NCI-H748 treated with DMSO at 0.1 percent for 48 hours (cell line): Measurements from ENCODE around the gene EMP2.

ENCODE experiments used
- DNase-seq: peaks from one replicate; lab custom pipeline; 2025; lab: John Stamatoyannopoulos, UW

The EMP2 gene

GRCh38 chr16:10610499-10611184 is 30.2 kb upstream of the EMP2 start:
- DNase-seq: no peak

- no peak for DNase-seq
Measured at GRCh38 chr16:10609402-10609774, 29.0 kb upstream of the EMP2 start.

DNA sequence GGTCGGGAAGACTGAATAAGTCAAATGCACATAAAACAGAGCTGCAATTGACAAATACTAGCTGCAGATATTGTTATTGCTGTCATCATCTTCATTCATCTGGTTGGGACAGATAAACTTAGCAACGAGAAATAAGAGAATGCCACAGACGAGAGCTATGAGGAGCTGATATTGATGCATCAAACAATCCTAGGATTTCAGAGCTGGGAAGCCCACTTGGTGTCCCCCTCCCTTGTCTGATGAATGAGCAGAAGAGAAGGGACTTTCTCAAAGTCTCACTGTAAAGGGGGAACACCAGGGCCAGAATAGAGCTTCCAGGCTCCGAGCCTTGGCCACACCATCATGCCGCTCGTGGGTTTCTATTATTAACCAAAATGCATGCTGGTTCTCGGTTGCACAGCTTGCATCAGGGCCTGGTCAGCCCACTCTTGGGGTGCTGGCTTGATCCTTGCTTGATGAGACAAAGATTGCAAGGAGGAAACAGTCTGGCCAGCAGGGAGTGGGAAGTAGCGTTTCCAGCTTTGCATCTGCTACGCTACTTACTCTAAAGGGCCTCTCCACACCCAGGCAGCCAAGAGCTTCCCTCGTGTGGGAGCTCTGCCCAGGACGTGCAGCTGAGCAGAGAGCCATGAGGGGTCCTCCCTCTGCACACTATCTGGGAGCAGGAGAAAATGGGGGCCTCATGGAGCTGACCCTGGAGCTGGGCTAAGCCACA is 28.4 kb upstream of the EMP2 start:
- no peak for DNase-seq

DNA sequence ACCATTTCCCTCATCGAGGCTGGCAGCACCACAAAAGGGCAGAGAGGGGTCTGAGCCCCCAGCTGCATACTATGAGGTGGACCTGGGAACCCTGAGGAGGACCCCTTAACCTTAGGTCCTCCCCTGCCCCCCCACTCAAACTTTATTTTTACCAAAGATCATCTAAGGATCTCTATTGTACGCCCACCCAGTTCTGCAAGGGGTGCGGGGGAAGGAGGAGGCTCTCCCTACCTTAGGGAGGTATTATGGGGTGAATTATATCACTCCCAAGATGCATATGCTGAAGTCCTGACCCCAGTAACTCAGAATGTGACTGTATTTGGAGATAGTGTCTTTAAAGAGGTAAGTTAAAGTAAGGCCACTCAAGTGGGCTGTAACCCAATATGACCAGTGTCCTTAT is 26.8 kb upstream of the EMP2 start:
- DNase-seq: no peak

DNA sequence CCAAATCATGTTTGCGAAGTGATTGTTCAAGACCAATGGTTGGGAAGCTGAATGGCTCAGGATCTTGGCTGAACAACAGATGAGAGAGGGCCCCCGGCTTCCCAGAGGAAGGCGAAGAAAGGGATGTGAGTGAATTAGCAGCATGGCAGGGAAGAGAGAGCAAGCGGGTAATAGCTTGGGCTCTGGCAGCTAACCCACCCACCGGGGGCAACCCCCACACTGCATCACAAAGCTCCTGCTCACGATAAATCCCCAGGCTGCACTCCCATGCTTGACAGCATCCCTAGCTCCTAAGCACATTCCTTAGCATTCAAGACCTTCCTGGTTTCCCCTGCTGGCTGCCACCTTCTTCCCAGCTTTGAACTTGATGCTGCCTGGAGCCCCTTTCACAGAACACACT is 26.2 kb upstream of the EMP2 start:
- DNase-seq: no peak

DNA sequence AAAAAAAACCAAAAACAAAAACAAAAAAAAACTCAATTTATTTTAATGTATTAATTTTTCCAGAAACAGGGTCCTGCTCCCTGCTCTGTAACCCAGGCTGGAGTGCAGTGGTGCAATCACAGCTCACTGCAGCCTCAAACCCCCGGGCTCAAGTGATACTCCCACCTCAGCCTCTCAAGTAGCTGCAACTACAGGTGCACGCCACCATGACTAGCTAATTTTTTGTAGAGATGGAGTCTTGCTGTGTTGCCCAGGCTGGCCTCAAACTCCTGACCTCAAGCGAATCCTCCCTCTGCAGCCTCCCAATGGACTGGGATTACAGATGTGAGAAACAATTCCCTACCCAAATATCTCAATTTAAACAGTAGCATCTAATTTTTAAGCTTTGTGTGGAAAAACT is 25.2 kb upstream of the EMP2 start:
- no peak for DNase-seq

- no peak for DNase-seq
Measured at GRCh38 chr16:10601444-10602408, 21.3 kb upstream of the EMP2 start.

DNA sequence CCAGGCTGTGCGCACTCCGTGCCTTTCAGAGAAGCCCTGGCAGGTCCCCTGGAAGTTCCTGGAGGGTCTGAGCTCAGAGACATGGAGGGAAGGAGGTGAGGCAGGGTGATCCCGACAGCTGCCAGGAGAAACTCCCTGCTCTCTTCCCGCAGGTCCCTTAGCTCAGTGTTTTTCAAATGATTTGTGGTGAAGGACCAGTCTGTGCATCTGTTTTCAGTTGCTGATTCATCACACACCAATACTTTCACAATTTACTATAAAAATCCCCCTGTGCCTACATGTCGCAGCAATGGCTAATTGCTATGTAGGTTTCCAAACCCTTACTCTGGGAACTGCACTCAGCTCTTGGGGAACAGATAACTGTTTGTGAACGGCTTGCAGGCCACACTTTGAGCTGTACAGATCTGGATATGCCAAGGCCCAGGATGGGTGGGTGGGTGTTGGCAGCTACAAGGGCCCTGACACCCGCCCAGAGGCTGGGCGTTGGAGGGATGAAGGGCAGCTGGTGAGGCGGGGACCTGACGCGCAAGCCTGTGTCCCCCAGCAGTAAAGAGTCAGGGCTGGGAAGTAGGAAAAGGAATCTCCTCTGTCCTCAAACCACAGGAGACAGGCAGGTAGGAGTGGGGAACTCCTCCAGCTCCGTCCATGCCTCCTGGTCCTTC is 20.5 kb upstream of the EMP2 start:
- no peak for DNase-seq

DNA sequence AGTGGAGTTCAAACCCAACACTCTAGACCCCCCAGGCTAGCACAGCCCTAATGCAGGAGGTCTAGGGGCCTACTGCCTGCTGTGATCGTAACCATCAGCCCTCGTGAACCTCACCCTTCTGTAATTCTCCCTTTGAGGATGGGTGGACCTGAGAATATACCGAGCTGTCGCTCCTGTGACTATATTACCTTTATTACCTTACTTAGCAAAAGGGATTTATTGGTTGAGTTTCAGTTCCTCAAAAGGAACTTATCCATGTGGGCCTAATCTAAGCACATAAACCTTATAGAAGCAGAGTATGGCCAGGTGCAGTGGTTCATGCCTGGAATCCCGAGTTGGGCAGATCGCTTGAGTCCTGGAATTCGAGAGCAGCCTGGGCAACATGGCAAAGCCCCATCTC is 19.2 kb upstream of the EMP2 start:
- DNase-seq: no peak

GRCh38 chr16:10598157-10598556 is 17.8 kb upstream of the EMP2 start:
- no peak for DNase-seq

GRCh38 chr16:10597187-10597601 is 16.8 kb upstream of the EMP2 start:
- no peak for DNase-seq

DNA sequence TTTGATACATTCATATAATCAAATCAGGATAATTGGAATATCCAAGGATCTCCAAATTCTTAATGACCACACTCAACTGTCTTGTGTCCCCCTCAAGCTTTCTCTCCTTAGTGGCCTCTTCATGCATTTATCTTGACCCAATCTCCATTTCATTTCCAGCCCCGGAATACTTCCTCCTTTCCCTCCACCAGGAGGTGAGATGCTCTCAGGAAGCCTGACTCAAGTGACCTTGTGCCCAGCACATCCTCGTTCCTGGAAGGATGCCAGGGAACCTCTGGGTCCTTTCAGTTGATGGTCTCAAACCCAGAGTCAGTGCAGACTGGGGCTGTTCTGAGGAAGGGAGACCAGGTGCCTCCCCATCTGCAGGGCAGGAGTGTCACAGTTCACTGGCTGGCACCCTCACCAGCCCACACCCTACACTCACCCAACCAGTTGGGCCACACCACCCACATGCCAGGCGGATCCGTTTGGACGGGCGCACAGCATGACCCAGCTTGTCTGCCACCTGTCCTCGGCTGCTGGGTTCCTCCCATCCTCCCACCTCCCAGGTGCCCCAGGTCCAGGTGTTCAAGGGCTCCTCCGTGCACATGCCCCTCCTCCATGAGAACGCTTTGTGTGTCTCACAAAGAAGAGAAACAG is 14.0 kb upstream of the EMP2 start:
- DNase-seq: no peak

- no peak for DNase-seq
Measured at GRCh38 chr16:10592611-10593010, 12.2 kb upstream of the EMP2 start.

GRCh38 chr16:10590342-10590741 is 9.9 kb upstream of the EMP2 start:
- no peak for DNase-seq

GRCh38 chr16:10589109-10589508 is 8.7 kb upstream of the EMP2 start:
- no peak for DNase-seq

GRCh38 chr16:10587622-10588021 is 7.2 kb upstream of the EMP2 start:
- no peak for DNase-seq

DNA sequence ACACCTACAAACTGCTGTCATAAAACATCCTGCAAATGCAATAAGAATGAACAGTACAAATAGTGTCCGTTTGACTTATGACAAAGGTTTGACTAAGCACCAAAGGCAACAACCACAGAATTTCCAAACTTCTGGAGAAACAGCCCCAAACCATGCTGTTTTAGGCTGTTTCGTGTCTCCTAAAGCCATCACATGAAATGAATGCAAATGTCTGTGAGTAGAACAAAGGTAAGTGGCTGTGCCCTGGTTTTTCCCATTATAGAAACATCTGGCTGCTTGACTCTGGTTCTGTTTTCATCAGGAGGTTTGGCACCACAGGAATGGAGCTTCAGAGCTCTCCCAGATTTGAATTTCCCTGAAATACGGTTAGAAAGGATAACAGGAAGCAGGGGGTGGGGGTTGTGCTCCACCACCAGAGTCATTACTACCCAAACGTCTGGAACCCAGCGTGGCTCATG is 4.6 kb upstream of the EMP2 start:
- no peak for DNase-seq

GRCh38 chr16:10583269-10583668 is 2.9 kb upstream of the EMP2 start:
- no peak for DNase-seq

DNA sequence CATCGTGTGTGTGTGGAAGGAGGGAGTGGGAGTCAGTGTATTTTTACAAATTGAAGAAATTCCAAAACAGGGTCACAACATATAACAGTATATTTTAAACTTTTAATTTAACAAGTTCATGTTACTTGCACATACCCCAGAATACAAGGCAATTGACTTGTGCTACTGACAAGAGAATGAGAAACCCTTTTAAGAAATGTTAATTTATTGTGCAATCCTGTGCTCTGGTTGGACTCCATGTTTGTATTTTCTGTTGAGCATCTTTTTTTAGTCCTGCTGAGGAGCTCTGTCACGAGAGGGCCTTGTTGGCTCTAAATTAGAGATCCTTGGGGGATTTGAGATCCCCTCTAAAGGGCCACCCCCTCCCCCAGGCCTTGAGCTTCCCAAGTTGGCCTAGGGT is 1.1 kb upstream of the EMP2 start:
- no peak for DNase-seq

GRCh38 chr16:10580883-10581247 is 467 bp upstream of the EMP2 start:
- no peak for DNase-seq

- no peak for DNase-seq
Measured at GRCh38 chr16:10579575-10579964, 828 bp downstream of the EMP2 start.
